Measurements from ENCODE around the gene RFT1. TPM values are rescaled to one million over a fixed set of nuclear protein-coding genes. Genes with fewer than 3 reads are reported as not detected.
"Not testable (repeated sequence)": the region's sequence is repeated elsewhere in the genome, so short reads cannot be mapped to it uniquely, and the experiment has no call there.

RFT1 gene
- polyA plus RNA-seq, 3 donors, result 8.2 to 34.9 (median 25.6) TPM

GRCh38 chr3:53062905-53063304 is 67.3 kb downstream of the RFT1 start:
- no peak overlapping the region for H3K4me2 ChIP-seq (replicated peaks; ENCODE audit: extremely low read depth, low read length, poor library complexity, severe bottlenecking)
- H4K20me1 ChIP-seq (ENCODE audit: insufficient read depth, low read length), result no peaks in the 10 kb centered on the region
- TF ChIP-seq, protein P1, sequence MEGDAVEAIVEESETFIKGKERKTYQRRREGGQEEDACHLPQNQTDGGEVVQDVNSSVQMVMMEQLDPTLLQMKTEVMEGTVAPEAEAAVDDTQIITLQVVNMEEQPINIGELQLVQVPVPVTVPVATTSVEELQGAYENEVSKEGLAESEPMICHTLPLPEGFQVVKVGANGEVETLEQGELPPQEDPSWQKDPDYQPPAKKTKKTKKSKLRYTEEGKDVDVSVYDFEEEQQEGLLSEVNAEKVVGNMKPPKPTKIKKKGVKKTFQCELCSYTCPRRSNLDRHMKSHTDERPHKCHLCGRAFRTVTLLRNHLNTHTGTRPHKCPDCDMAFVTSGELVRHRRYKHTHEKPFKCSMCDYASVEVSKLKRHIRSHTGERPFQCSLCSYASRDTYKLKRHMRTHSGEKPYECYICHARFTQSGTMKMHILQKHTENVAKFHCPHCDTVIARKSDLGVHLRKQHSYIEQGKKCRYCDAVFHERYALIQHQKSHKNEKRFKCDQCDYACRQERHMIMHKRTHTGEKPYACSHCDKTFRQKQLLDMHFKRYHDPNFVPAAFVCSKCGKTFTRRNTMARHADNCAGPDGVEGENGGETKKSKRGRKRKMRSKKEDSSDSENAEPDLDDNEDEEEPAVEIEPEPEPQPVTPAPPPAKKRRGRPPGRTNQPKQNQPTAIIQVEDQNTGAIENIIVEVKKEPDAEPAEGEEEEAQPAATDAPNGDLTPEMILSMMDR (IDR thresholded peaks at IDR 0.05), result no peak
- H3K9ac ChIP-seq (ENCODE audit: insufficient read depth, low read length, poor library complexity, severe bottlenecking), result no peak overlapping the region
- H3K36me3 ChIP-seq (replicated peaks in 1 of 2; ENCODE audit: control insufficient read depth in 1 of 2, insufficient read depth in 2 of 2, low read length in 2 of 2), result no peaks in the 10 kb centered on the region
- no peaks in the 10 kb centered on the region for H3K9me3 ChIP-seq (replicated peaks in 1 of 2; ENCODE audit: control insufficient read depth in 1 of 2, insufficient read depth in 1 of 2, low read length in 2 of 2)
- no peak for DNase-seq
- no peaks in the 10 kb centered on the region for H3K4me1 ChIP-seq (ENCODE audit: control insufficient read depth in 1 of 2, insufficient read depth in 2 of 2, low read length in 2 of 2)
- Mint-ChIP-seq H3K27ac (no peak overlapping the region), H3K9me3 (no peaks in the 10 kb centered on the region), H3K27me3 (ENCODE audit: low read depth in 3 of 3) (peaks cover 7 to 27% (median 26%) of the 10 kb centered on the region in 3 donors), H3K4me1 (no peaks in the 10 kb centered on the region), H3K36me3 (no peaks in the 10 kb centered on the region), H3K4me3 (peak overlapping the region in 1 of 2 donors; percentile 24)
- H3K27ac ChIP-seq (ENCODE audit: low read depth in 1 of 2, low read length in 2 of 2), result no peak overlapping the region
- H3K4me3 ChIP-seq (replicated peaks in 1 of 3; ENCODE audit: low read depth in 2 of 3, low read length in 3 of 3), result no peak overlapping the region
- no CpG with 5 or more reads among the region's 2 CpGs for WGBS (ENCODE audit: insufficient coverage)
- H3K27me3 ChIP-seq (ENCODE audit: control insufficient read depth in 2 of 2, insufficient read depth in 2 of 2, low read length in 2 of 2), result no peaks in the 10 kb centered on the region
- intact Hi-C loops (cut with micrococcal nuclease), result no loop called here
- H3K79me2 ChIP-seq (ENCODE audit: insufficient read depth, low read length), result no peaks in the 10 kb centered on the region
- H2AFZ ChIP-seq (ENCODE audit: insufficient read depth, low read depth, low read length, poor library complexity, severe bottlenecking), result no peak overlapping the region

GRCh38 chr3:53056442-53056841 is 73.8 kb downstream of the RFT1 start:
- DNase-seq, result no peak

DNA sequence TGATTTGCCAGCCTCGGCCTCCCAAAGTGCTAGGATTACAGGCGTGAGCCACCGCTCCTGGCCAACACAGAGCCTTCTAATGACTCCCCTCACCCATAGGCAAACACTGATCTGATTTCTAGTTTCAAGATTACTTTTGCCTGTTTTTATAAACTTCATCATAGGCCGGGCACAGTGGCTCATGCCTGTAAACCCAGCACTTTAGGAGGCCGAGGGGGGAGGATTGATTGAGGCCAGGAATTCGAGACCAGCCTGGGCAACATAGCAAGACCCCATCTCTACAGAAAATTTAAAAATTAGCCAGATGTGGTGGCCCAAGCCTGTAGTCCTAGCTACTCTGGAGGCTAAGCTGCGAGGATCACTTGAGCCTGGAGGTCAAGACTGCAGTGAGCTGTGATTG is 76.0 kb downstream of the RFT1 start:
- intact Hi-C loops (cut with micrococcal nuclease); H3K4me2 ChIP-seq (replicated peaks; ENCODE audit: extremely low read depth, low read length, poor library complexity, severe bottlenecking); H4K20me1 ChIP-seq (ENCODE audit: insufficient read depth, low read length); H3K9ac ChIP-seq (ENCODE audit: insufficient read depth, low read length, poor library complexity, severe bottlenecking); H3K9me3 Mint-ChIP-seq; H3K4me1 Mint-ChIP-seq; H3K27ac ChIP-seq (ENCODE audit: low read depth in 1 of 2, low read length in 2 of 2); H3K36me3 Mint-ChIP-seq; H3K4me1 ChIP-seq (ENCODE audit: control insufficient read depth in 1 of 2, insufficient read depth in 2 of 2, low read length in 2 of 2); H2AFZ ChIP-seq (ENCODE audit: insufficient read depth, low read depth, low read length, poor library complexity, severe bottlenecking); H3K4me3 Mint-ChIP-seq; H3K9me3 ChIP-seq (replicated peaks in 1 of 2; ENCODE audit: control insufficient read depth in 1 of 2, insufficient read depth in 1 of 2, low read length in 2 of 2); H3K36me3 ChIP-seq (replicated peaks in 1 of 2; ENCODE audit: control insufficient read depth in 1 of 2, insufficient read depth in 2 of 2, low read length in 2 of 2); H3K4me3 ChIP-seq (replicated peaks in 1 of 3; ENCODE audit: low read depth in 2 of 3, low read length in 3 of 3); DNase-seq; H3K27me3 ChIP-seq (ENCODE audit: control insufficient read depth in 2 of 2, insufficient read depth in 2 of 2, low read length in 2 of 2); H3K79me2 ChIP-seq (ENCODE audit: insufficient read depth, low read length): not testable (repeated sequence)
- 100% methylated on average over 4 of the region's 7 CpGs for WGBS (ENCODE audit: insufficient coverage)
- Mint-ChIP-seq H3K27me3 (ENCODE audit: low read depth in 3 of 3) (peaks cover 2 to 14% (median 8%) of the 10 kb centered on the region in 3 donors), H3K27ac (peak overlapping the region in 1 of 7 donors; percentile 30)

More at GRCh38 chr3:53056442-53056841, 73.8 kb downstream of the RFT1 start:
- WGBS (ENCODE audit: insufficient coverage), result no CpG with 5 or more reads among the region's 2 CpGs
- Mint-ChIP-seq H3K27me3 (ENCODE audit: low read depth in 3 of 3) (peaks cover 2 to 13% (median 7%) of the 10 kb centered on the region in 3 donors), H3K4me3 (no peak overlapping the region), H3K4me1 (no peaks in the 10 kb centered on the region), H3K36me3 (no peaks in the 10 kb centered on the region), H3K9me3 (no peaks in the 10 kb centered on the region), H3K27ac (no peak overlapping the region)
- intact Hi-C loops (cut with micrococcal nuclease), result no loop called here
- Histone ChIP-seq H4K20me1 (ENCODE audit: insufficient read depth, low read length) (no peaks in the 10 kb centered on the region), H3K27ac (ENCODE audit: low read depth in 1 of 2, low read length in 2 of 2) (no peak overlapping the region), H2AFZ (ENCODE audit: insufficient read depth, low read depth, low read length, poor library complexity, severe bottlenecking) (no peak overlapping the region), H3K4me1 (ENCODE audit: control insufficient read depth in 1 of 2, insufficient read depth in 2 of 2, low read length in 2 of 2) (no peaks in the 10 kb centered on the region), H3K4me2 (replicated peaks; ENCODE audit: extremely low read depth, low read length, poor library complexity, severe bottlenecking) (no peak overlapping the region), H3K4me3 (replicated peaks in 1 of 3; ENCODE audit: low read depth in 2 of 3, low read length in 3 of 3) (no peak overlapping the region), H3K9me3 (replicated peaks in 1 of 2; ENCODE audit: control insufficient read depth in 1 of 2, insufficient read depth in 1 of 2, low read length in 2 of 2) (no peaks in the 10 kb centered on the region), H3K79me2 (ENCODE audit: insufficient read depth, low read length) (no peaks in the 10 kb centered on the region), H3K36me3 (replicated peaks in 1 of 2; ENCODE audit: control insufficient read depth in 1 of 2, insufficient read depth in 2 of 2, low read length in 2 of 2) (no peaks in the 10 kb centered on the region), H3K9ac (ENCODE audit: insufficient read depth, low read length, poor library complexity, severe bottlenecking) (no peak overlapping the region), H3K27me3 (ENCODE audit: control insufficient read depth in 2 of 2, insufficient read depth in 2 of 2, low read length in 2 of 2) (no peaks in the 10 kb centered on the region)
- TF ChIP-seq, protein P1 (IDR thresholded peaks at IDR 0.05), result no peak

All from CD14-positive monocyte (primary cell).